ENCODE results near the gene ID1. TPM values are rescaled to one million over a fixed set of nuclear protein-coding genes. Genes with fewer than 3 reads are reported as not detected.
A peak's percentile ranks its signal among the peaks of the same experiment; 100 is the strongest.

The ID1 gene
- total and polyA plus RNA-seq, 2 of the 13 experiments (the other 11 are each of a cell fraction or from before 2014, with no cell fraction given): 320 to 419 TPM

DNA sequence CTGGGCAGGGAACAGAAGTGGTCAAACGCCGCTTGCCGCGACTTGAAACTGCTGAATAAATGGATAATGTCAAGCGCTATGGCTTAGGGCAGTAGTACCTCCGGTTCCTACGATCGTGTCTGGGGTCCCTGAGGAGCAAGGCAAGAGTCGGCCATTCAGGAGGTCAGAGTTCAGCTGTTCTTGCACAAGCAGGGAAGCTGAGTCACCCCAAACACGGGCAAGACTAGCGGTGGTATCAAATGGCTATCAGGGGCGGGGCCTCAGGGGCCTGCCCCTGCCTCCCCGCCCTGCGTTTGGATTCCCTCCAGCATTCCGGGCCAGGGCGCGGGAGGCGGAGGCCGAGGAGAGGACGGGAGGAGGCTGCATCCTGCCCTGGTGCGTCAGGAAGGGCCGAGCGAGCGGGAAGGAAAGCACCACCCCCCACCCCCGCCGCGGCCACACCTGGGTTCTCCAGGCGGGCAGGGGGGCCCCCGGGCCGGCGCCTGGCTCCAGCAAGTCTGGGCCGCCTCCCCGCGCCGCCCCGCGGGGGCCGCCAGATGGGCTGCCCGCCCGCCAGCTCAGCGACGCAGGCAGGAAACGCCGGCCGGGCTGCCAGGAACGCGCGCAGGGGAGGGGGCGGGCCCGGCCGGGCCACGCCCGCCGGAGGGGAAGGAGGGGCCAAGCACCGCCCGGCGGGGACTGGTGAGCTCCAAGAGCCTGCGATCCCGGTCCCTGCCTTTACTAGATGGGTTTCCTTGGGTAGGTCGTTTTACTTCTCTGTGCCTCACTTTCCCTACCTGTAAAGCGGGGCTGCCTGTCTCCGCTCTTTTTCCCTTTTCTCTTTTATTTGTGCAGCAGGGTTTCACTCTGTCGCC is 32.2 kb upstream of the ID1 start (continued):
- TF ChIP-seq ZNF720 (CRISPR knock-in tag; IDR thresholded peaks at IDR 0.05) (no peak; the same call in 1 of the 2 replicates), ZSCAN22 (CRISPR knock-in tag; IDR thresholded peaks at IDR 0.05) (no peak), ZNF230 (CRISPR knock-in tag; IDR thresholded peaks at IDR 0.05) (no peak), ZNF335 (CRISPR knock-in tag; IDR thresholded peaks at IDR 0.05) (peak; percentile 89; the same call in 1 of the 2 replicates), FOXK1 (CRISPR knock-in tag; IDR thresholded peaks at IDR 0.05; ENCODE audit: borderline replicate concordance, low read depth) (peak; percentile 93), ZNF317 (CRISPR knock-in tag; IDR thresholded peaks at IDR 0.05) (no peak; the same call in 1 of the 2 replicates), NR1H2 (CRISPR knock-in tag; IDR thresholded peaks at IDR 0.05; ENCODE audit: borderline replicate concordance, low read depth) (peak; percentile 90; the same call in 1 of the 2 replicates), NFE2L2 (IDR thresholded peaks at IDR 0.05; ENCODE audit: low read length) (peak; percentile 91), DNMT1 (CRISPR knock-in tag; IDR thresholded peaks at IDR 0.05) (no peak; the same call in 1 of the 2 replicates), SIX1 (CRISPR knock-in tag; IDR thresholded peaks at IDR 0.05; ENCODE audit: borderline replicate concordance) (peak; percentile 98), HMG20A (CRISPR knock-in tag; IDR thresholded peaks at IDR 0.05; ENCODE audit: borderline replicate concordance) (peak; percentile 87)
- TF ChIP-seq, protein P1, sequence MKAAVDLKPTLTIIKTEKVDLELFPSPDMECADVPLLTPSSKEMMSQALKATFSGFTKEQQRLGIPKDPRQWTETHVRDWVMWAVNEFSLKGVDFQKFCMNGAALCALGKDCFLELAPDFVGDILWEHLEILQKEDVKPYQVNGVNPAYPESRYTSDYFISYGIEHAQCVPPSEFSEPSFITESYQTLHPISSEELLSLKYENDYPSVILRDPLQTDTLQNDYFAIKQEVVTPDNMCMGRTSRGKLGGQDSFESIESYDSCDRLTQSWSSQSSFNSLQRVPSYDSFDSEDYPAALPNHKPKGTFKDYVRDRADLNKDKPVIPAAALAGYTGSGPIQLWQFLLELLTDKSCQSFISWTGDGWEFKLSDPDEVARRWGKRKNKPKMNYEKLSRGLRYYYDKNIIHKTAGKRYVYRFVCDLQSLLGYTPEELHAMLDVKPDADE (CRISPR knock-in tag; IDR thresholded peaks at IDR 0.05): no peak; the same call in 1 of the 2 replicates
- TF ChIP-seq, protein P2, sequence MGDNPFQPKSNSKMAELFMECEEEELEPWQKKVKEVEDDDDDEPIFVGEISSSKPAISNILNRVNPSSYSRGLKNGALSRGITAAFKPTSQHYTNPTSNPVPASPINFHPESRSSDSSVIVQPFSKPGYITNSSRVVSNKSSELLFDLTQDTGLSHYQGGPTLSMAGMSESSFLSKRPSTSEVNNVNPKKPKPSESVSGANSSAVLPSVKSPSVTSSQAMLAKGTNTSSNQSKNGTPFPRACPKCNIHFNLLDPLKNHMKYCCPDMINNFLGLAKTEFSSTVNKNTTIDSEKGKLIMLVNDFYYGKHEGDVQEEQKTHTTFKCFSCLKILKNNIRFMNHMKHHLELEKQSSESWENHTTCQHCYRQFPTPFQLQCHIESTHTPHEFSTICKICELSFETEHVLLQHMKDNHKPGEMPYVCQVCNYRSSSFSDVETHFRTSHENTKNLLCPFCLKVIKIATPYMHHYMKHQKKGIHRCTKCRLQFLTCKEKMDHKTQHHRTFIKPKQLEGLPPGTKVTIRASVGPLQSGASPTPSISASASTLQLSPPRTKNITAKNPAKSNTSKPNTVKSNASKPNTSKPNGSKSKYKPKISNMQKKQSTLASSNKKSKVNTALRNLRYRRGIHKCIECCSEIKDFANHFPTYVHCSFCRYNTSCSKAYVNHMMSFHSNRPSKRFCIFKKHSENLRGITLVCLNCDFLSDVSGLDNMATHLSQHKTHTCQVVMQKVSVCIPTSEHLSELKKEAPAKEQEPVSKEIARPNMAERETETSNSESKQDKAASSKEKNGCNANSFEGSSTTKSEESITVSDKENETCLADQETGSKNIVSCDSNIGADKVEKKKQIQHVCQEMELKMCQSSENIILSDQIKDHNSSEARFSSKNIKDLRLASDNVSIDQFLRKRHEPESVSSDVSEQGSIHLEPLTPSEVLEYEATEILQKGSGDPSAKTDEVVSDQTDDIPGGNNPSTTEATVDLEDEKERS (CRISPR knock-in tag; IDR thresholded peaks at IDR 0.05): peak; percentile 92
- TF ChIP-seq, protein P3, sequence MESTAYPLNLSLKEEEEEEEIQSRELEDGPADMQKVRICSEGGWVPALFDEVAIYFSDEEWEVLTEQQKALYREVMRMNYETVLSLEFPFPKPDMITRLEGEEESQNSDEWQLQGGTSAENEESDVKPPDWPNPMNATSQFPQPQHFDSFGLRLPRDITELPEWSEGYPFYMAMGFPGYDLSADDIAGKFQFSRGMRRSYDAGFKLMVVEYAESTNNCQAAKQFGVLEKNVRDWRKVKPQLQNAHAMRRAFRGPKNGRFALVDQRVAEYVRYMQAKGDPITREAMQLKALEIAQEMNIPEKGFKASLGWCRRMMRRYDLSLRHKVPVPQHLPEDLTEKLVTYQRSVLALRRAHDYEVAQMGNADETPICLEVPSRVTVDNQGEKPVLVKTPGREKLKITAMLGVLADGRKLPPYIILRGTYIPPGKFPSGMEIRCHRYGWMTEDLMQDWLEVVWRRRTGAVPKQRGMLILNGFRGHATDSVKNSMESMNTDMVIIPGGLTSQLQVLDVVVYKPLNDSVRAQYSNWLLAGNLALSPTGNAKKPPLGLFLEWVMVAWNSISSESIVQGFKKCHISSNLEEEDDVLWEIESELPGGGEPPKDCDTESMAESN (CRISPR knock-in tag; conservative IDR thresholded peaks at IDR 0.05): no peak; the same call in 1 of the 2 replicates
- TF ChIP-seq, protein P4, sequence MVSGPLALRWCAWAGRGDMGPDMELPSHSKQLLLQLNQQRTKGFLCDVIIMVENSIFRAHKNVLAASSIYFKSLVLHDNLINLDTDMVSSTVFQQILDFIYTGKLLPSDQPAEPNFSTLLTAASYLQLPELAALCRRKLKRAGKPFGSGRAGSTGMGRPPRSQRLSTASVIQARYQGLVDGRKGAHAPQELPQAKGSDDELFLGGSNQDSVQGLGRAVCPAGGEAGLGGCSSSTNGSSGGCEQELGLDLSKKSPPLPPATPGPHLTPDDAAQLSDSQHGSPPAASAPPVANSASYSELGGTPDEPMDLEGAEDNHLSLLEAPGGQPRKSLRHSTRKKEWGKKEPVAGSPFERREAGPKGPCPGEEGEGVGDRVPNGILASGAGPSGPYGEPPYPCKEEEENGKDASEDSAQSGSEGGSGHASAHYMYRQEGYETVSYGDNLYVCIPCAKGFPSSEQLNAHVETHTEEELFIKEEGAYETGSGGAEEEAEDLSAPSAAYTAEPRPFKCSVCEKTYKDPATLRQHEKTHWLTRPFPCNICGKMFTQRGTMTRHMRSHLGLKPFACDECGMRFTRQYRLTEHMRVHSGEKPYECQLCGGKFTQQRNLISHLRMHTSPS (CRISPR knock-in tag; IDR thresholded peaks at IDR 0.05; ENCODE audit: low read depth): peak; percentile 93
- TF ChIP-seq, protein P5, sequence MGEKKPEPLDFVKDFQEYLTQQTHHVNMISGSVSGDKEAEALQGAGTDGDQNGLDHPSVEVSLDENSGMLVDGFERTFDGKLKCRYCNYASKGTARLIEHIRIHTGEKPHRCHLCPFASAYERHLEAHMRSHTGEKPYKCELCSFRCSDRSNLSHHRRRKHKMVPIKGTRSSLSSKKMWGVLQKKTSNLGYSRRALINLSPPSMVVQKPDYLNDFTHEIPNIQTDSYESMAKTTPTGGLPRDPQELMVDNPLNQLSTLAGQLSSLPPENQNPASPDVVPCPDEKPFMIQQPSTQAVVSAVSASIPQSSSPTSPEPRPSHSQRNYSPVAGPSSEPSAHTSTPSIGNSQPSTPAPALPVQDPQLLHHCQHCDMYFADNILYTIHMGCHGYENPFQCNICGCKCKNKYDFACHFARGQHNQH (CRISPR knock-in tag; IDR thresholded peaks at IDR 0.05): peak; percentile 99
- TF ChIP-seq, protein P6, sequence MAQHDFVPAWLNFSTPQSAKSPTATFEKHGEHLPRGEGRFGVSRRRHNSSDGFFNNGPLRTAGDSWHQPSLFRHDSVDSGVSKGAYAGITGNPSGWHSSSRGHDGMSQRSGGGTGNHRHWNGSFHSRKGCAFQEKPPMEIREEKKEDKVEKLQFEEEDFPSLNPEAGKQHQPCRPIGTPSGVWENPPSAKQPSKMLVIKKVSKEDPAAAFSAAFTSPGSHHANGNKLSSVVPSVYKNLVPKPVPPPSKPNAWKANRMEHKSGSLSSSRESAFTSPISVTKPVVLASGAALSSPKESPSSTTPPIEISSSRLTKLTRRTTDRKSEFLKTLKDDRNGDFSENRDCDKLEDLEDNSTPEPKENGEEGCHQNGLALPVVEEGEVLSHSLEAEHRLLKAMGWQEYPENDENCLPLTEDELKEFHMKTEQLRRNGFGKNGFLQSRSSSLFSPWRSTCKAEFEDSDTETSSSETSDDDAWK (CRISPR knock-in tag; IDR thresholded peaks at IDR 0.05): no peak

Measured in HepG2 (cell line).